SK-N-SH treated with all-trans-retinoic acid at 6 μM for 48 hours (cell line): ENCODE results near the gene SMIM13.

ENCODE experiments used
- POU6F1 ChIP-seq: fragments of 250-450 bp; sonication (Bioruptor Pico); IDR thresholded peaks from 2 replicates; pipeline ENCODE4 v1.8.0; 2021; ENCODE audit warnings: low read depth, mild to moderate bottlenecking, moderate library complexity, borderline replicate concordance
- RARB ChIP-seq: fragments of 250-450 bp; sonication (Bioruptor Pico); IDR thresholded peaks from 2 replicates; pipeline ENCODE4 v1.8.0; 2021; ENCODE audit warnings: mild to moderate bottlenecking, moderate library complexity
- TOX ChIP-seq: fragments of 250-450 bp; sonication (Bioruptor Pico); IDR thresholded peaks from 2 replicates; pipeline ENCODE4 v1.8.0; 2021; ENCODE audit warnings: mild to moderate bottlenecking, moderate library complexity, borderline replicate concordance
- ZFP3 ChIP-seq: fragments of 250-450 bp; sonication (Bioruptor Pico); IDR thresholded peaks from 2 replicates; pipeline ENCODE4 v1.5.0; 2020; ENCODE audit warnings: mild to moderate bottlenecking, moderate library complexity

- TF ChIP-seq TOX (CRISPR knock-in tag) (no peak), RARB (CRISPR knock-in tag) (no peak), POU6F1 (CRISPR knock-in tag) (no peak), ZFP3 (no peak)
These were observed 28.0 kb upstream of the SMIM13 start for GRCh38 chr6:11065436-11066202.
